Measurements from ENCODE around the gene FOXP4.

FOXP4 gene

GRCh38 chr6:41635365-41635764 lies 89.2 kb downstream of the FOXP4 start:
- DNase-seq, result no peak

GRCh38 chr6:41636833-41637193 lies 90.6 kb downstream of the FOXP4 start:
- DNase-seq, result no peak

- DNase-seq, result no peak
Observed at GRCh38 chr6:41637194-41638001, 91.2 kb downstream of the FOXP4 start.

- DNase-seq, result no peak
Observed at GRCh38 chr6:41638002-41638934, 92.1 kb downstream of the FOXP4 start, which contains the start of gene MDFI. MDFI (plus strand) TSS chr6:41638468; CDS start chr6:41638750, 282 bp downstream.

GRCh38 chr6:41638935-41639808 lies 93.0 kb downstream of the FOXP4 start:
- no peak for DNase-seq

- no peak for DNase-seq
Observed at GRCh38 chr6:41639809-41640371, 93.7 kb downstream of the FOXP4 start.

GRCh38 chr6:41640426-41640825 lies 94.2 kb downstream of the FOXP4 start:
- DNase-seq, result no peak

GRCh38 chr6:41641352-41641925 lies 95.3 kb downstream of the FOXP4 start:
- no peak for DNase-seq

GRCh38 chr6:41642090-41642959 lies 96.1 kb downstream of the FOXP4 start:
- no peak for DNase-seq

- DNase-seq, result peak; percentile 25
Observed at GRCh38 chr6:41642960-41643898, 97.0 kb downstream of the FOXP4 start.

GRCh38 chr6:41643899-41644269 lies 97.7 kb downstream of the FOXP4 start:
- DNase-seq, result no peak

- DNase-seq, result no peak
Observed at GRCh38 chr6:41644297-41644879, 98.2 kb downstream of the FOXP4 start.

- DNase-seq, result no peak
Observed at GRCh38 chr6:41645007-41645618, 98.9 kb downstream of the FOXP4 start.

- DNase-seq, result no peak
Observed at GRCh38 chr6:41646026-41646795, 100.0 kb downstream of the FOXP4 start.

GRCh38 chr6:41647061-41647511 lies 100.9 kb downstream of the FOXP4 start:
- no peak for DNase-seq

- no peak for DNase-seq
Observed at GRCh38 chr6:41648070-41648585, 101.9 kb downstream of the FOXP4 start.

GRCh38 chr6:41648921-41649320 lies 102.7 kb downstream of the FOXP4 start:
- DNase-seq, result no peak

- DNase-seq, result no peak
Observed at GRCh38 chr6:41649596-41649995, 103.4 kb downstream of the FOXP4 start.

All from hematopoietic multipotent progenitor cell treated with erythropoietin and hydrocortisone succinate and interleukin-3 and kit ligand, for 4 days (in vitro differentiated cells).